Measurements from ENCODE around the gene EGFL7.

EGFL7 gene

GRCh38 chr9:136671646-136672430, 9.1 kb downstream of the EGFL7 start:
- 0 out of 2 replicates have a peak, but pooled peaks cover 2% of the 10 kb centered on the region for H3K36me3 ChIP-seq (ENCODE audit: insufficient read depth, low read length)
- peaks cover 2% of the 10 kb centered on the region for H3K4me1 ChIP-seq (ENCODE audit: control insufficient read depth, insufficient read depth, low read length, unreplicated experiment)
- no peaks in the 10 kb centered on the region for H3K79me2 ChIP-seq (ENCODE audit: control insufficient read depth, insufficient read depth, low read length, unreplicated experiment)
- no peak overlapping the region for H3K27ac ChIP-seq (ENCODE audit: low read depth, low read length)
- H3K27me3 ChIP-seq (ENCODE audit: insufficient read depth, low read length), result no peaks in the 10 kb centered on the region
- H3K4me3 ChIP-seq (ENCODE audit: low read depth, low read length), result no peak overlapping the region
- no peak overlapping the region for H2AFZ ChIP-seq (ENCODE audit: low read length, unreplicated experiment)

GRCh38 chr9:136672431-136673087, 9.8 kb downstream of the EGFL7 start:
- H3K36me3 ChIP-seq (ENCODE audit: insufficient read depth, low read length), result 0 out of 2 replicates have a peak, but pooled peaks cover 2% of the 10 kb centered on the region
- H3K27ac ChIP-seq (ENCODE audit: low read depth, low read length), result no peak overlapping the region
- H2AFZ ChIP-seq (ENCODE audit: low read length, unreplicated experiment), result no peak overlapping the region
- H3K27me3 ChIP-seq (ENCODE audit: insufficient read depth, low read length), result no peaks in the 10 kb centered on the region
- no peak overlapping the region for H3K4me3 ChIP-seq (ENCODE audit: low read depth, low read length)
- H3K79me2 ChIP-seq (ENCODE audit: control insufficient read depth, insufficient read depth, low read length, unreplicated experiment), result no peaks in the 10 kb centered on the region
- H3K4me1 ChIP-seq (ENCODE audit: control insufficient read depth, insufficient read depth, low read length, unreplicated experiment), result peaks cover 2% of the 10 kb centered on the region

- Histone ChIP-seq H3K27me3 (ENCODE audit: insufficient read depth, low read length) (no peaks in the 10 kb centered on the region), H3K27ac (ENCODE audit: low read depth, low read length) (no peak overlapping the region), H3K79me2 (ENCODE audit: control insufficient read depth, insufficient read depth, low read length, unreplicated experiment) (no peaks in the 10 kb centered on the region), H3K4me3 (ENCODE audit: low read depth, low read length) (no peak overlapping the region), H3K36me3 (ENCODE audit: insufficient read depth, low read length) (0 out of 2 replicates have a peak, but pooled peaks cover 2% of the 10 kb centered on the region), H2AFZ (ENCODE audit: low read length, unreplicated experiment) (no peak overlapping the region), H3K4me1 (ENCODE audit: control insufficient read depth, insufficient read depth, low read length, unreplicated experiment) (peaks cover 2% of the 10 kb centered on the region)
Observed at GRCh38 chr9:136673088-136673974, 10.6 kb downstream of the EGFL7 start.

GRCh38 chr9:136673975-136674785, 11.5 kb downstream of the EGFL7 start:
- H3K27me3 ChIP-seq (ENCODE audit: insufficient read depth, low read length), result no peaks in the 10 kb centered on the region
- no peak overlapping the region for H2AFZ ChIP-seq (ENCODE audit: low read length, unreplicated experiment)
- H3K4me1 ChIP-seq (ENCODE audit: control insufficient read depth, insufficient read depth, low read length, unreplicated experiment), result peaks cover 2% of the 10 kb centered on the region
- H3K27ac ChIP-seq (ENCODE audit: low read depth, low read length), result no peak overlapping the region
- H3K79me2 ChIP-seq (ENCODE audit: control insufficient read depth, insufficient read depth, low read length, unreplicated experiment), result no peaks in the 10 kb centered on the region
- H3K4me3 ChIP-seq (ENCODE audit: low read depth, low read length), result no peak overlapping the region
- H3K36me3 ChIP-seq (ENCODE audit: insufficient read depth, low read length), result 0 out of 2 replicates have a peak, but pooled peaks cover 2% of the 10 kb centered on the region

GRCh38 chr9:136674786-136675349, 12.2 kb downstream of the EGFL7 start:
- Histone ChIP-seq H3K79me2 (ENCODE audit: control insufficient read depth, insufficient read depth, low read length, unreplicated experiment) (no peaks in the 10 kb centered on the region), H3K4me1 (ENCODE audit: control insufficient read depth, insufficient read depth, low read length, unreplicated experiment) (peaks cover 2% of the 10 kb centered on the region), H3K36me3 (ENCODE audit: insufficient read depth, low read length) (0 out of 2 replicates have a peak, but pooled peaks cover 2% of the 10 kb centered on the region), H3K27ac (ENCODE audit: low read depth, low read length) (no peak overlapping the region), H3K4me3 (ENCODE audit: low read depth, low read length) (no peak overlapping the region), H3K27me3 (ENCODE audit: insufficient read depth, low read length) (no peaks in the 10 kb centered on the region), H2AFZ (ENCODE audit: low read length, unreplicated experiment) (no peak overlapping the region)

- no peak overlapping the region for H3K4me3 ChIP-seq (ENCODE audit: low read depth, low read length)
- H2AFZ ChIP-seq (ENCODE audit: low read length, unreplicated experiment), result no peak overlapping the region
- H3K79me2 ChIP-seq (ENCODE audit: control insufficient read depth, insufficient read depth, low read length, unreplicated experiment), result no peaks in the 10 kb centered on the region
- H3K27me3 ChIP-seq (ENCODE audit: insufficient read depth, low read length), result no peaks in the 10 kb centered on the region
- no peak overlapping the region for H3K27ac ChIP-seq (ENCODE audit: low read depth, low read length)
- 0 out of 2 replicates have a peak, but pooled peaks cover 2% of the 10 kb centered on the region for H3K36me3 ChIP-seq (ENCODE audit: insufficient read depth, low read length)
- peaks cover 1% of the 10 kb centered on the region for H3K4me1 ChIP-seq (ENCODE audit: control insufficient read depth, insufficient read depth, low read length, unreplicated experiment)
Observed at GRCh38 chr9:136675477-136676296, 13.0 kb downstream of the EGFL7 start.

GRCh38 chr9:136676297-136676794, 13.6 kb downstream of the EGFL7 start:
- Histone ChIP-seq H2AFZ (ENCODE audit: low read length, unreplicated experiment) (no peak overlapping the region), H3K27ac (ENCODE audit: low read depth, low read length) (no peak overlapping the region), H3K27me3 (ENCODE audit: insufficient read depth, low read length) (no peaks in the 10 kb centered on the region), H3K4me3 (ENCODE audit: low read depth, low read length) (no peak overlapping the region), H3K4me1 (ENCODE audit: control insufficient read depth, insufficient read depth, low read length, unreplicated experiment) (no peaks in the 10 kb centered on the region), H3K36me3 (ENCODE audit: insufficient read depth, low read length) (0 out of 2 replicates have a peak, but pooled peaks cover 2% of the 10 kb centered on the region), H3K79me2 (ENCODE audit: control insufficient read depth, insufficient read depth, low read length, unreplicated experiment) (no peaks in the 10 kb centered on the region)

- H3K36me3 ChIP-seq (ENCODE audit: insufficient read depth, low read length), result 0 out of 2 replicates have a peak, but pooled peaks cover 2% of the 10 kb centered on the region
- H3K4me1 ChIP-seq (ENCODE audit: control insufficient read depth, insufficient read depth, low read length, unreplicated experiment), result no peaks in the 10 kb centered on the region
- H3K79me2 ChIP-seq (ENCODE audit: control insufficient read depth, insufficient read depth, low read length, unreplicated experiment), result no peaks in the 10 kb centered on the region
- H2AFZ ChIP-seq (ENCODE audit: low read length, unreplicated experiment), result no peak overlapping the region
- H3K27ac ChIP-seq (ENCODE audit: low read depth, low read length), result no peak overlapping the region
- H3K27me3 ChIP-seq (ENCODE audit: insufficient read depth, low read length), result no peaks in the 10 kb centered on the region
- no peak overlapping the region for H3K4me3 ChIP-seq (ENCODE audit: low read depth, low read length)
Observed at GRCh38 chr9:136676920-136677686, 14.4 kb downstream of the EGFL7 start.
